HG03097 (cell line): ENCODE data around the gene ZNF586.
"Not testable (repeated sequence)": the region's sequence is repeated elsewhere in the genome, so short reads cannot be mapped to it uniquely, and the experiment has no call there.

ENCODE experiments used
- ATAC-seq: cut with Tn5 transposase; IDR thresholded peaks from one replicate; pipeline ENCODE4 v1.9.1; 2021; ENCODE audit not compliant: unreplicated experiment, low FRiP score

Gene ZNF586

GRCh38 chr19:57821095-57821494 is 51.6 kb downstream of the ZNF586 start:
- ATAC-seq = not testable (repeated sequence)

DNA sequence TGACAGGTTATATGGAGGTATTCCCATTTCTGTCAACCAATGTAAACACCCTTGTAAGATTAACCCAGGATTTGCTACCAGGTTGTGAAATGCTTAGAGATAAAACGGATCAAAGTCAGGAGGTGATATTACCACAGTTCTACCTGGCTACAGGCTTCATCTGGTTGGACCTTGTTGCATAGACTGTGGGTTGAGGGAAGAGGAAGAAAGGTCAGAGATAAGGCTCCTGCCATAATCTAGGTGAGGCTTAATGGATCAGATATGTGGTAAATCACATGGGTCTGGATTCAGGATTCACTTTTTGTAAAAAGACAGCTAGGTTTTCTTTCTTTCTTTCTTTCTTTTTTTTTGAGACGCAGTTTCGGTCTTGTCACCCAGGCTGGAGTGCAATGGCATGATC is 52.0 kb downstream of the ZNF586 start:
- ATAC-seq = not testable (repeated sequence)

GRCh38 chr19:57823155-57823554 is 53.7 kb downstream of the ZNF586 start:
- ATAC-seq = not testable (repeated sequence)

DNA sequence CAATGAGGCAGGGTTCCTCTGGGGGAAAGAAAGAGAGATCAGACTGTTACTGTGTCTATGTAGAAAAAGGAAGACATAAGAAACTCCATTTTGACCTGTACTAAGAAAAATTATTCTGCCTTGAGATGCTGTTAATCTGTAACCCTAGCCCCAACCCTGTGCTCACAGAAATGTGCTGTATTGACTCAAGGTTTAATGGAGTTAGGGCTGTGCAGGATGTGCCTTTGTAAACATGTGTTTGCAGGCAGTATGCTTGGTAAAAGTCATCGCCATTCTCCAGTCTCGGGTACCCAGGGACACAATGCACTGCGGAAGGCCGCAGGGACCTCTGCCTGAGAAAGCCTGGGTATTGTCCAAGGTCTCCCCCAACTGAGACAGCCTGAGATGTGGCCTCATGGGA is 54.1 kb downstream of the ZNF586 start:
- ATAC-seq = not testable (repeated sequence)

DNA sequence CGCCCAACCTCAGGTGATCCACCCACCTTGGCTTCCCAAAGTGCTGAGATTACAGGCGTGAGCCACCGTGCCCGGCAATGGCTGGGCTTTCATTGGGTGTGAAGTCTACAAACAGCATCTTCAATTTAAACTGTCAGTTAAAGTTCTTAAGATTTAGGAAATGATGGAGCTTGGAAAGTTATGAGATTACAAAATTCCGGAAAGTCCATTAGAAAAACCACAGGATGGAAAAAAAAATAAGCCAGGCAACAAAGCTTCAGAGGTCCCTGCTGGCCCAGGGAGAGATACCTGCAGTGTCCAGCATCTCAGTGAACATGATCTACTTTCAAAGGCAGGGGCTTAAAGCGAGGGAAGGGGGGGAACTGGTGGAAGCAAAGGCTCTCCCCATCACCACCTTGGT is 56.0 kb downstream of the ZNF586 start:
- no peak for ATAC-seq

DNA sequence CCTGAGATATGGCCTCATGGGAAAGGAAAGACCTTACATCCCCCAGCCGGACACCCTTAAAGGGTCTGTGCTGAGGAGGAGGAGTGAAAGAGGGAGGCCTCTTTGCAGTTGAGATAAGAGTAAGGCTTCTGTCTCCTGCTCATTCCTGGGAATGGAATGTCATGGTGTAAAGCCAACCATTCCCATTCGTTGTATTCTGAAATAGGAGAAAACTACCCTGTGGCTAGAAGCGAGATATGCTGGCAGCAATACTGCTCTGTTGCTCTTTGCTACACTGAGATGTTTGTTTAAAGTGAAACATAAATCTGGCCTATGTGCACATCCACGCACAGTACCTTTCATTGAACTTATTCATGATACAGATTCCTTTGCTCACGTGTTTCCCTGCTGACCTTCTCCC is 59.8 kb downstream of the ZNF586 start:
- ATAC-seq = no peak

- no peak for ATAC-seq
Measured at GRCh38 chr19:57830071-57830602, 60.7 kb downstream of the ZNF586 start, which contains the start of gene ZNF587B. TSS of gene ZNF587B (plus strand) at chr19:57830299. CDS start at chr19:57830529, 230 bp downstream.
